HT-29 (cell line): ENCODE data around the gene MDM2. TPM values are rescaled to one million over a fixed set of nuclear protein-coding genes. Genes with fewer than 3 reads are reported as not detected.

ENCODE experiments used
- DNase-seq: peaks from one replicate; pipeline ENCODE4 v3.0.0-alpha.2; 2015; ENCODE audit warnings: low spot score
- total RNA-seq: library from RNA; depleted of rRNA; stranded (reverse); fragments of >200 nt; shearing (Covaris generic); gene quantifications from 2 replicates; pipeline ENCODE4 v1.2.3, GENCODE V29; 2014; rRNA removed

The MDM2 gene
- total RNA-seq, result 36.2 and 36.4 TPM in 2 replicates

DNA sequence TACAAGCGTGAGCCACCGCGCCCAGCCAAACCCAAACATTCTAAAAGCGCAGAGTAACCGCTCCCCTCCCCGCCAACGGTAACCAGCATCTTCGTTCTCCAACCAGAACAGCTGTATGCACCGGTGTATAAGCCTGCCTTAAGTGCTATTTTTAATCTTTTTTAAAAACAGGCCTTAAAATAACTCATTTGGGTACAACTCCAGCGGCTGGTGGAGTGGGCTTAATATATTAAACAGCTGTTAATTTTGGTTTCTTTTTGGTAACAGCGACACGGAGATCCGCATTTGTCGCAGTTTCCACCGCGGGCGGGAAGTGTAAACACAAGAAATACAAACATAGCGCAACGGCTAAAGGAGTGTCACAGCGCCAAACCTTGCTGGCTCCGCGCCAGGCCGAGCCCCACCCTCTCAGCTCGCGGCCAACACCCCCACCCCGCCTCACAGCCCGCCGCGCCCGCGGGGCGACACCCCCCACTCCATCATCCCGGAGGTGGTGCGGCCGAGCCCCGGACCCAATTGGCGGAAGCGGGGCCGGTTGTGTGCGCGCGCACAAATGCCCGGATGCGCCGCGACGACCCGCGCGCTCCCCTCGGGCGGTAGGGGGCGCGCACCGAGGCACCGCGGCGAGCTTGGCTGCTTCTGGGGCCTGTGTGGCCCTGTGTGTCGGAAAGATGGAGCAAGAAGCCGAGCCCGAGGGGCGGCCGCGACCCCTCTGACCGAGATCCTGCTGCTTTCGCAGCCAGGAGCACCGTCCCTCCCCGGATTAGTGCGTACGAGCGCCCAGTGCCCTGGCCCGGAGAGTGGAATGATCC is at the start of gene MDM2:
MDM2 (plus strand) TSS at position 602 of the 812 bp plus-strand sequence. CDS start 301 bp downstream, outside the sequence.
- peak; percentile 90 for DNase-seq

- no peak for DNase-seq
Measured at GRCh38 chr12:68759852-68760251, 48.1 kb upstream of the MDM2 start.

DNA sequence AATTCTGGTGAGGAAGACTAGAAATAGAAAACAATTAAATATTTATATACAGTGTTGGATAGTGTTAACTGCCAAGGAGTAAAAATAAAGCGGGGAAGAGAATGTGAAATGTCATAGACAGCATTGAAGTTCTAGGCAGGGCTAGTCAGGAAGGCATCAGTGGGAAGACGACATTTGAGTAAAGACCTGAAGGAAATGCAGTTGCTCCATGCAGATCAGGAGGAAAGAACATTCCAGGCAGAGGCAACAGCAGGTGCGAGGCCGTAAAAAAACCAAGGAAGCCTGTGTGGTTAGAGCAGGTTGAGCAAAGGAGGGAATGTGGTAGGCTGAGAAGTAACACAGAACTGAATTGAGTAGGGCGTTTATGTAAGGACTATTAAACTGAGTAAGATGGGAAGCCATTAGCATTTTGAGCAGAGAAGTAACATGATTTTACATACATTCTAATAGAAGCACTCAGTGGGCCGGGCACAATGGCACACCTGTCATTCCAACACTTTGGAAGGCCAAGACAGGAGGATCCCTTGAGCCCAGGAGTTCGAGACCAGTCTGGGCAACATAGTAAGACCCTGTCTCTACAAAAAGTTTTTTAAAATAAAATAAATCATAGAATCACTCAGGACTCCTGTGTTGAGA is 47.1 kb upstream of the MDM2 start:
- DNase-seq, result no peak

- DNase-seq, result no peak
Measured at GRCh38 chr12:68761442-68761812, 46.5 kb upstream of the MDM2 start.

- DNase-seq, result no peak
Measured at GRCh38 chr12:68761901-68762630, 45.9 kb upstream of the MDM2 start.

DNA sequence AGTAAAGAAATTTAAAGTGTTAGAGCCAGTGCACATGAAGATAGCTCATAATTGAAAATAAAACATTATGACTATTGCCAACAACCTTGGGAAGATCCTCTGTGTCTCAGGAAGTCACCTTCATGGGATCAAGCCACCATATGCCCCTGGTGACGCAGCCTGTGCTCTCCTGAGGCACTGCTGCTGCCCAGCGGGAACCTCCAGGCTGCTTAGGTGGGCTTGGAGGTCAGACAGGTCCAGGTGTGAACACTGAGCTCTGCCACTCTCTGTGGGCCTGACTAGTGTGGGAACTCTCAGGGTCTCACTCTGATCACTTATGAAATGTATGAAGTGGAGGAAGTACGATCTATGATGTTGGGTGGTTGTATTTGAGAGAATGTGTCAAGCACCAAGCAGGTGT is 45.3 kb upstream of the MDM2 start:
- DNase-seq, result no peak

GRCh38 chr12:68765696-68766095 is 42.3 kb upstream of the MDM2 start:
- DNase-seq, result no peak

GRCh38 chr12:68766646-68767045 is 41.3 kb upstream of the MDM2 start:
- no peak for DNase-seq

DNA sequence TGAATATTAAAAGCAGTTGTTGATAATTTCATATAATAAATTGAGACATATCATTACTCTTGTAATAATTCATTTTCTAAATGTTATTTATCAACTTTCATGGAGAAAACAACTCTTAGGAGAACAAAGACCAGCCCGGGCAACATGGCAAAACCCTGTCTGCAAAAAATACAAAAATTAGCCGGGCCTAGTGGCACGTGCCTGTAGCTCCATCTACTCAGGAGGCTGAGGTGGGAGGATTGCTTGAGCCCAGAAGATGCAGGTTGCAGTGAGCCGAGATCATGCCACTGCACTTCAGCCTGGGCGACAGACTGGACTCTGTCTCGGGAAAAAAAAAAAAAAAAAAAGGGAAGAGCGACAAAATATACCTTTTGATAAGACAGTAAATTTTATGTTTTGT is 40.8 kb upstream of the MDM2 start:
- no peak for DNase-seq

DNA sequence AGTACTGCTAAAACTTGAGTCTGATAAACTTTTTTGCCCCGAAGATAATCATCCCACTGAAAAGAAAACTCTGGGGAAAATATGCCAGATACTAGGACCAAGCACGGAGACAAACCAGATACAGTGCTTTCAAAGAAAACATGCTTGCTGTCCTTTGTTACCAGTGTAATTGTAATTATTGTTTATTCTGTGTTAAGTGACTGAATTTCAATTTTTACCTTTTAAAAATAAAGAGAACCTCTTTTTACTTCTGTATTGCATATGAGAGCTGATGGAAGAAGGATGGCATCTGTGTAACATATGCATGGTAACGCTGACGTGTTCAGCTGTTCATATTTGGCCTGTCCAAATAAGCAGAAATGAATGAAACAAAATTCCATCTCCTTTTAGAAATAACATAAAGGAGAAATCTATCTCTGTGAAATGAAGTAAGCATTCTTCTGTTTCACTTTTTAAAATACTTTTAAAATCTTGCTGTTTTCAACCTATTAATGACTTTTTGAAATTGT is 39.5 kb upstream of the MDM2 start:
- no peak for DNase-seq

DNA sequence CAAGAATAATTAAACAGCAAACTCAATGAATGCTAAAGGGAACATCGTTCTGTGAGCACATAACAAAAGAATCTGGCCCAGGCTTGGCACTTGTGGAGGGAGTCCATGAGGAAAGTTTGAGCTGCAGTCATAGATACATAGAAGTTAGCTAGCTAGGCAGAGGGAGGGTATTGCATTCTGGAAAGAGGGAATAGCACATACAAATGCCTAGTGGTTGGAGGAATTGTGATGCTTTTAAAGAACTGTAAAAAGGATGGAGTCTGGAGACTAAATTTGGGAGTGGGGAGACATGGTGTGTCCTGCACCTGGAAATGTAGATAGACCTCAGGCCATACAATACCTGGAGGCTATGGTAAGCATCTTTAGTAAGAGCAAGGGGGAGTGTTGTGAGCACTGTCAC is 38.0 kb upstream of the MDM2 start:
- DNase-seq, result no peak

- DNase-seq, result no peak
Measured at GRCh38 chr12:68771223-68771925, 36.6 kb upstream of the MDM2 start.

- no peak for DNase-seq
Measured at GRCh38 chr12:68772714-68773113, 35.3 kb upstream of the MDM2 start.

- DNase-seq, result no peak
Measured at GRCh38 chr12:68773582-68773981, 34.4 kb upstream of the MDM2 start.

GRCh38 chr12:68775121-68775630 is 32.8 kb upstream of the MDM2 start:
- no peak for DNase-seq

- DNase-seq, result no peak
Measured at GRCh38 chr12:68776976-68777610, 30.9 kb upstream of the MDM2 start.

GRCh38 chr12:68779280-68779679 is 28.7 kb upstream of the MDM2 start:
- DNase-seq, result no peak

GRCh38 chr12:68780731-68781130 is 27.2 kb upstream of the MDM2 start:
- no peak for DNase-seq

- no peak for DNase-seq
Measured at GRCh38 chr12:68781728-68782127, 26.2 kb upstream of the MDM2 start.

DNA sequence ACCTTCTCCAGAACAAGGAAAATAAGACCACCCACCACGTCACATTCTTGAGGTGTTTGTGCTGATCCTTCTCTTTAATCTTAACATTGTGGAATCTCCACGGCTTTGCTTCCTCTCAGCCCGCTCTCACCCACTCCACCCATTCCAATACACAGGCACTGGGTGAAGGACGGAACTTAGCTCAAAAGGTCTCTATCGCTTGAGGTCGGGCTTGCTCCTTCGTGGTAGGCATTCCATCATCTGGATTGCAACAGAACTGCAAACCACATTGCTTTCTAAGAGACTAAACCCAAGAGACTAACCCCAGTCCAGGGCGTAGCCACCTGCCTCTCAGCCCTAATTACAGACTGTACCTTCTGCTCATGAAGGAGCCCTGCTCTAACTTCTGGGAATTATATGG is 24.0 kb upstream of the MDM2 start:
- DNase-seq, result no peak

GRCh38 chr12:68785358-68785757 is 22.6 kb upstream of the MDM2 start:
- DNase-seq, result no peak
